ENCODE data around the gene NFYA. TPM values are rescaled to one million over a fixed set of nuclear protein-coding genes. Genes with fewer than 3 reads are reported as not detected.
A peak's percentile ranks its signal among the peaks of the same experiment; 100 is the strongest.

The NFYA gene
- polyA plus RNA-seq, 3 donors = 9.7 to 21.4 (median 10.7) TPM

DNA sequence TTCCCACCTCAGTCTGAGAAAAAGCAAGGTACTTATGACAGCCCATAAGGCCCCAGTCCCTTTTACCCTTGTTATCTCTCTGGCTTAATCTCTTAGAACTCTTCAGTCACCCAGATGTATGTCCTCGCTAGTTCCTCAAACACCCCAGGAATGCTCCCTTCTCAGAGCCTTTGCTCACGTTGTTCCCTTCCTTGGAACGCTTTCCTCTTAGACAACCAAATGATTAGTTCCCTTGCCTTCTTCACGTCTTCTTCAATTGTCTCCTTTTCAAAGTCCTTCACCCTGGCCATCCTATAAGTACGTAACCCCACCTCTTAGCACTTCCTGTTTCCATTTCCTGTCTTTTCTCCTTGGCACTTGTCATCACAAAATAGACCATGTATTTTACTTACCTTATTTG lies 20.9 kb upstream of the NFYA start:
- WGBS (ENCODE audit: insufficient coverage) = 22% methylated on average over 5 of the region's 5 CpGs
- peak overlapping the region in 1 of 3 experiments; percentile 27 for H3K4me3 ChIP-seq (replicated peaks in 1 of 3; ENCODE audit: low read depth in 2 of 3, low read length in 3 of 3)
- no peaks in the 10 kb centered on the region for H3K27me3 ChIP-seq (ENCODE audit: control insufficient read depth in 2 of 2, insufficient read depth in 2 of 2, low read length in 2 of 2)
- H3K9me3 ChIP-seq (replicated peaks in 1 of 2; ENCODE audit: control insufficient read depth in 1 of 2, insufficient read depth in 1 of 2, low read length in 2 of 2) = no peaks in the 10 kb centered on the region
- Mint-ChIP-seq H3K27me3 (ENCODE audit: low read depth in 3 of 3) (peaks cover 0 to 4% (median 2%) of the 10 kb centered on the region in 3 donors), H3K36me3 (peaks cover 4% of the 10 kb centered on the region in 2 donors), H3K4me3 (peak overlapping the region; percentile 2 to 82), H3K27ac (peak overlapping the region; percentile 1 to 90 (median 70)), H3K9me3 (peaks cover 0 to 2% (median 0%) of the 10 kb centered on the region in 7 donors), H3K4me1 (peaks cover 16% of the 10 kb centered on the region)
- peak; percentile 44 to 63 (median 60) for DNase-seq
- no peak for TF ChIP-seq CTCF (IDR thresholded peaks at IDR 0.05)
- no peaks in the 10 kb centered on the region for H3K36me3 ChIP-seq (replicated peaks in 1 of 2; ENCODE audit: control insufficient read depth in 1 of 2, insufficient read depth in 2 of 2, low read length in 2 of 2)
- peak overlapping the region; percentile 31 for H3K4me2 ChIP-seq (replicated peaks; ENCODE audit: extremely low read depth, low read length, poor library complexity, severe bottlenecking)
- no peaks in the 10 kb centered on the region for H3K79me2 ChIP-seq (ENCODE audit: insufficient read depth, low read length)
- no peaks in the 10 kb centered on the region for H4K20me1 ChIP-seq (ENCODE audit: insufficient read depth, low read length)
- H2AFZ ChIP-seq (ENCODE audit: insufficient read depth, low read depth, low read length, poor library complexity, severe bottlenecking) = no peak overlapping the region
- peak overlapping the region in 1 of 2 donors; percentile 34 for H3K27ac ChIP-seq (ENCODE audit: low read depth in 1 of 2, low read length in 2 of 2)
- H3K9ac ChIP-seq (ENCODE audit: insufficient read depth, low read length, poor library complexity, severe bottlenecking) = no peak overlapping the region
- intact Hi-C loops (cut with micrococcal nuclease) = no loop called here
- H3K4me1 ChIP-seq (ENCODE audit: control insufficient read depth in 1 of 2, insufficient read depth in 2 of 2, low read length in 2 of 2) = peaks cover 19% of the 10 kb centered on the region in 2 donors

GRCh38 chr6:41053041-41053440 lies 19.7 kb upstream of the NFYA start, which contains the start of gene APOBEC2:
Gene APOBEC2, plus strand, starts transcription at chr6:41053202. Its CDS starts 146 bp downstream, at chr6:41053348.
- peaks cover 0 to 4% (median 2%) of the 10 kb centered on the region in 3 donors for H3K27me3 Mint-ChIP-seq (ENCODE audit: low read depth in 3 of 3)
- Histone ChIP-seq H4K20me1 (ENCODE audit: insufficient read depth, low read length) (no peaks in the 10 kb centered on the region), H3K27me3 (ENCODE audit: control insufficient read depth in 2 of 2, insufficient read depth in 2 of 2, low read length in 2 of 2) (no peaks in the 10 kb centered on the region), H3K27ac (ENCODE audit: low read depth in 1 of 2, low read length in 2 of 2) (no peak within 1 kb of the TSS), H3K36me3 (replicated peaks in 1 of 2; ENCODE audit: control insufficient read depth in 1 of 2, insufficient read depth in 2 of 2, low read length in 2 of 2) (no peaks in the 10 kb centered on the region), H3K9ac (ENCODE audit: insufficient read depth, low read length, poor library complexity, severe bottlenecking) (no peak within 1 kb of the TSS), H3K79me2 (ENCODE audit: insufficient read depth, low read length) (no peaks in the 10 kb centered on the region), H3K4me1 (ENCODE audit: control insufficient read depth in 1 of 2, insufficient read depth in 2 of 2, low read length in 2 of 2) (peaks cover 19% of the 10 kb centered on the region in 2 donors), H3K9me3 (replicated peaks in 1 of 2; ENCODE audit: control insufficient read depth in 1 of 2, insufficient read depth in 1 of 2, low read length in 2 of 2) (no peaks in the 10 kb centered on the region), H3K4me3 (replicated peaks in 1 of 3; ENCODE audit: low read depth in 2 of 3, low read length in 3 of 3) (no peak within 1 kb of the TSS), H3K4me2 (replicated peaks; ENCODE audit: extremely low read depth, low read length, poor library complexity, severe bottlenecking) (peak within 1 kb of the TSS; percentile 31), H2AFZ (ENCODE audit: insufficient read depth, low read depth, low read length, poor library complexity, severe bottlenecking) (no peak within 1 kb of the TSS)
- peak within 1 kb of the TSS in 1 of 2 donors; percentile 82 for H3K4me3 Mint-ChIP-seq
- peaks cover 0 to 2% (median 0%) of the 10 kb centered on the region in 7 donors for H3K9me3 Mint-ChIP-seq
- 98% methylated on average over 4 of the region's 5 CpGs for WGBS (ENCODE audit: insufficient coverage)
- peaks cover 16% of the 10 kb centered on the region for H3K4me1 Mint-ChIP-seq
- H3K27ac Mint-ChIP-seq = peak within 1 kb of the TSS in 6 of 7 donors; percentile 1 to 90 (median 60)
- DNase-seq = no peak
- peaks cover 8 to 10% of the 10 kb centered on the region in 2 donors for H3K36me3 Mint-ChIP-seq
- no peak for TF ChIP-seq CTCF (IDR thresholded peaks at IDR 0.05)
- intact Hi-C loops (cut with micrococcal nuclease) = no loop called here

Data from CD14-positive monocyte (primary cell).